Astrocyte of the spinal cord (primary cell): Measurements from ENCODE around the gene TRDMT1.

Experiments used
- DNase-seq: peaks from one replicate; pipeline ENCODE4 v3.0.0; 2011; ENCODE audit warnings: low read depth, low spot score
- H3K4me3 ChIP-seq: 2 replicates; pipeline ENCODE4 v1.5.1; 2011; ENCODE audit warnings: low read depth, mild to moderate bottlenecking, low read length, moderate library complexity
- in situ Hi-C: cut with HindIII; loops from 2 replicates; pipeline ENCODE4 v1.10.0; 2017; ENCODE audit warnings: low sequenced_read_pairs
- TF ChIP-seq, protein P1 (sequence below): IDR thresholded peaks from 2 replicates; pipeline ENCODE4 v1.5.1; 2012; ENCODE audit warnings: low read depth, mild to moderate bottlenecking, low read length, inconsistent platforms

TRDMT1 gene, protein sequence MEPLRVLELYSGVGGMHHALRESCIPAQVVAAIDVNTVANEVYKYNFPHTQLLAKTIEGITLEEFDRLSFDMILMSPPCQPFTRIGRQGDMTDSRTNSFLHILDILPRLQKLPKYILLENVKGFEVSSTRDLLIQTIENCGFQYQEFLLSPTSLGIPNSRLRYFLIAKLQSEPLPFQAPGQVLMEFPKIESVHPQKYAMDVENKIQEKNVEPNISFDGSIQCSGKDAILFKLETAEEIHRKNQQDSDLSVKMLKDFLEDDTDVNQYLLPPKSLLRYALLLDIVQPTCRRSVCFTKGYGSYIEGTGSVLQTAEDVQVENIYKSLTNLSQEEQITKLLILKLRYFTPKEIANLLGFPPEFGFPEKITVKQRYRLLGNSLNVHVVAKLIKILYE

DNA sequence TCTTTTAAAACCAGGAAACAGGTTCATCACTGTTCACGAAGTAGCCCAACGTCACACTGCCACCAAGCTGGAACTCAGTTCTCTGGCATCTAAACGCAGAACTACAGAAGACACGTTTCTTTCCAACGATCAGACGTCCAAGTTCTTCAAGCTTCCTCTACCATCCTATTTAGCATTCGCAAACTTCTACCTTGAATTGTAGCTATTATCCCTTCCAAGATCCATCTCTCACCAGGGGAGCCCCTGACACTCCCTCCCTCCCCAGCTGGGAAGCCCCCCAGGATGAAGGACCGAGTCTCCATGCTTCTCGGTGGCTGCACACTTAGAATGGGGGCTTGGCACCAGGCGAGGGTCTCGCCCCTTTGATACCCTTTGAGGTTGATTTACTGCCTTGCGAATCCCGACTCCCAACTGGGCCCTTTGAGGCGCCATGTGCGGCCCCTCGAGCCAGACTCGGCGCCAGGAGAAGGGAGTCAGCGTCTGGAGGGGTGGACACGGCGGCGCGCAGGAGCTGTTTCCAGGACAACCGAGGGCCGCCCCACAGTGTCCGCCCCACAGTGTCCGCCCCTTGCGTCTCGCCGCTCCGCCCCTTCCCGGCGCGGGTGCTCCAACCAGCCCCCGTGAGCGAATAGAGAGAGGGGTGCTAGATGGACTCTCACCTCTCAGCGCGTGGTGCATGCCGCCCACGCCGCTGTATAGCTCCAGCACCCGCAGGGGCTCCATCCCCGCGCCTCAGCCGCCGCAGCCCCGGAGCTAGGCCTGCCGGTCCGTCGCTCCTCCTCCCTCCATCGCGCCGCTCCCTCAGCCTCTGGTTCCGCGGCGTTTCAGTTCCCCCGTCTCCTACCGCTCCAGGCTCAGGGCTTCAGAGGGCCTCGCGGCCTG, at the start of gene TRDMT1:
TRDMT1 (minus strand) TSS at position 761 of the 882 bp plus-strand sequence; CDS start at position 723, 38 bp downstream.
- H3K4me3 ChIP-seq = peak within 1 kb of the TSS; percentile 60
- TF ChIP-seq, protein P1, sequence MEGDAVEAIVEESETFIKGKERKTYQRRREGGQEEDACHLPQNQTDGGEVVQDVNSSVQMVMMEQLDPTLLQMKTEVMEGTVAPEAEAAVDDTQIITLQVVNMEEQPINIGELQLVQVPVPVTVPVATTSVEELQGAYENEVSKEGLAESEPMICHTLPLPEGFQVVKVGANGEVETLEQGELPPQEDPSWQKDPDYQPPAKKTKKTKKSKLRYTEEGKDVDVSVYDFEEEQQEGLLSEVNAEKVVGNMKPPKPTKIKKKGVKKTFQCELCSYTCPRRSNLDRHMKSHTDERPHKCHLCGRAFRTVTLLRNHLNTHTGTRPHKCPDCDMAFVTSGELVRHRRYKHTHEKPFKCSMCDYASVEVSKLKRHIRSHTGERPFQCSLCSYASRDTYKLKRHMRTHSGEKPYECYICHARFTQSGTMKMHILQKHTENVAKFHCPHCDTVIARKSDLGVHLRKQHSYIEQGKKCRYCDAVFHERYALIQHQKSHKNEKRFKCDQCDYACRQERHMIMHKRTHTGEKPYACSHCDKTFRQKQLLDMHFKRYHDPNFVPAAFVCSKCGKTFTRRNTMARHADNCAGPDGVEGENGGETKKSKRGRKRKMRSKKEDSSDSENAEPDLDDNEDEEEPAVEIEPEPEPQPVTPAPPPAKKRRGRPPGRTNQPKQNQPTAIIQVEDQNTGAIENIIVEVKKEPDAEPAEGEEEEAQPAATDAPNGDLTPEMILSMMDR = no peak
- in situ Hi-C loops = no loop called here
- DNase-seq = peak; percentile 94

DNA sequence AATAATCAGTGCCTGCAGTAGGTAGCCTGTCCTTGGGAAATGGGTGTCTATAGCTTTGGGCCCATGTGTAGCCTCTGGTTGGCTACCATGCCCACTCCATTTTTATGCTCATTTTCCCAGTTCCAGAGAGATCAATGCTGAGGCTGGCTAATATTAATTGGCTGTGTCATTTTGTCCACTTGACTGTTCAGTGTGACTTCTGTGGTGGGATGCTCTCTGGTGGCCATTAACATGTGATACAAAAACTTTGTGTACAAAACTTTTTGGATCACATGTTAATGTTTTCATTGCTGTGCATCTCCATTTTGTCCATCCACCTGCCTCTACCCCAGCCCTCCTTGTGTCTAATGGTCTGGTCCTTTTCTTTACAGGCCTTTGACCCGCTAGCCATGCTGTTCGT, 49.3 kb upstream of the TRDMT1 start:
- in situ Hi-C loops = no loop called here
- TF ChIP-seq, protein P1 = no peak
- no peak for DNase-seq
- H3K4me3 ChIP-seq = no peak overlapping the region

DNA sequence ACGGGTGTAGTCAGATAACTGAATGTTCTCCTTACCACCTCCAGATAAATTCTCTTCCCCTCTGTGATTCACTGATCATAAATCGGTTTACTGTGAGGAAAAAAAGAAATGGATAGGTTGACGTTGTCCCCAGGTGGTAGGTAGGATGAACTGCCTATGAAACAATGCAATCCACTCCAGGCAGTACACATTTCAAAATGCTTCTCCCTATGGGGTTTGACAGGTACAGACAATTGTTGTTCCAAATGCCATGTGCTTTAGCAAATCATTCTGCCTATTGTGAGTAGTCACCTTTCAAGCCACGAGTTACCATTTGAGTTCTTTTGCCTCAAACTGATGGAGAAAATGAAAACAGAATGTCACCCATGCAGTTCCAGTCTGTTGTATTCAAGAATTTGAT, 48.3 kb upstream of the TRDMT1 start:
- peak; percentile 36 for DNase-seq
- in situ Hi-C loops = loop anchor here (25.0 kb wide), 1 partner anchor 388 kb away; no protein-coding TSS in a partner anchor
- H3K4me3 ChIP-seq = no peak overlapping the region
- TF ChIP-seq, protein P1 = peak; percentile 60

DNA sequence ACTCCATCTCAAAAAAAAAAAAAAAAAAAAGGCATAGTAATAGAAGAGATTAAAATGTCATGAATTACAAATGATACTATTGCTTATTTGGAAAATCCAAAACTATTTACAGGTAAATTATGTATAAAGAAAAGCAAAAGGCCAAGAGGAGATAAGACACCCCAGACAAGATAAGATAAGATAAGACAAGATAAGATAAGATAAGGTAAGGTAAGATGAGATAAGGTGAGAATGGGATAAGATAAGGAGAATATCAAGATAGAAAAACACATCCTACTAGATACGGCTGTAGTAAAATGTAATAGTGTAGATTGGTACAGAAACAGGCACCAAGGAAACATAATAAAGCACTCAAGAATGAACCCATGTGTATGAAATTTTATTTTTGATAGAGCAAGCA, 47.5 kb upstream of the TRDMT1 start:
- in situ Hi-C loops = loop anchor here (25.0 kb wide), 1 partner anchor 387 kb away; no protein-coding TSS in a partner anchor
- H3K4me3 ChIP-seq = no peak overlapping the region
- no peak for DNase-seq
- TF ChIP-seq, protein P1 = no peak

DNA sequence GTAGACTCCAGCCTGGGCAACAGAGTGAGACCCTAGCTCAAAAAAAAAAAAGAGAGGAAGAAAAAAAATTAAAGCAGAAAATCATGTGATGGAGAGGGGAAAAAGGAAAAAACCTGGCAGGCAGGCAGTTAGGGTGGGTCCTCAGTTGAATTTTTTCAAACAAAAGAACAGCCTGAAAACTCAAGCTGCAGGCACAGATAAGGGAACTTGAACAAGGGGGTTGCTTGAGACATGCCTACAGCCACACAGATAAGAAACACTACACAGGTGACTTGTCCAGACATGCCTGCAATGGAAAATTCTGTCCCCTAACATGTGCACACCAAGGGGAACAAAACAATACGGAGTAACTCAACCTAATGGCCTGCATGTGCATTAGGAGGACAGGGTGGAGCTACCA, 45.7 kb upstream of the TRDMT1 start:
- DNase-seq = no peak
- no peak overlapping the region for H3K4me3 ChIP-seq
- in situ Hi-C loops = loop anchor here (25.0 kb wide), 1 partner anchor 385 kb away; no protein-coding TSS in a partner anchor
- TF ChIP-seq, protein P1 = no peak

DNA sequence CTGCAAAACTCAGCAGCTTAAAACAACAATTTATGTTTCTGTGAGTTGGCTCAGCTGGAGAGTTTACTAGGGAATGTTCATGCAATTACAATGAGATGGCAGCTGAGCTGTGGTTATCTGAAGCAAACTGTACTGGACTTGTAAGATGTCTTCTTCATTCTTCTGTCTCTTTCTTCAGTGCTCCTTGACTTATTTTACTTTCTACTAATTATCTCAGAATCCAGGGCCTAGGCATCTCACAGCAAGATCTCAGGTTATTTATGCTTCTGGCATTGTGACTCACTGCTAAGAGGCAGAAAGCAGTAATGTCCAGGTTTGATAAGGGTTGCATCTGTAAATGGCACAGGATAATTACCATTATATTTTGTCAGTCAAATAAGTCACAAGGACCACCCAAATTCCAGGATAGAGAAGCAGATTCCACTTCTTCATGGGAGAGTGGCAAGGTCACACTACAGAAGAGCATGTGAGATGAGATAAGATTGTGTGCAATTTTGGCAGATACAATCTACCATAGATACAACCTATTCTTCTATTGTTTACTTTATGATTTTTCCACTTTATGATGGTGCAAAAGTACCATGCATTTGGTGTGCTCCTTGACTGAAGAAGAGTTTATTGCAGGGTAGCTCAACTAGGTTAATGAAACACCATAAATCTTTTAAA, 43.4 kb upstream of the TRDMT1 start:
- peak; percentile 36 for DNase-seq
- no peak overlapping the region for H3K4me3 ChIP-seq
- in situ Hi-C loops = loop anchor here (25.0 kb wide), 1 partner anchor 383 kb away; no protein-coding TSS in a partner anchor
- TF ChIP-seq, protein P1 = no peak
